Ishikawa (cell line): ENCODE results near the gene THSD1.

Experiments used
- CEBPB ChIP-seq: IDR thresholded peaks from 2 replicates; pipeline ENCODE4 v1.6.1; 2012
- EGR1 ChIP-seq: IDR thresholded peaks from 2 replicates; pipeline ENCODE4 v1.6.1; 2012
- REST ChIP-seq: IDR thresholded peaks from 2 replicates; pipeline ENCODE4 v1.6.1; 2012; ENCODE audit warnings: low read depth, mild to moderate bottlenecking

DNA sequence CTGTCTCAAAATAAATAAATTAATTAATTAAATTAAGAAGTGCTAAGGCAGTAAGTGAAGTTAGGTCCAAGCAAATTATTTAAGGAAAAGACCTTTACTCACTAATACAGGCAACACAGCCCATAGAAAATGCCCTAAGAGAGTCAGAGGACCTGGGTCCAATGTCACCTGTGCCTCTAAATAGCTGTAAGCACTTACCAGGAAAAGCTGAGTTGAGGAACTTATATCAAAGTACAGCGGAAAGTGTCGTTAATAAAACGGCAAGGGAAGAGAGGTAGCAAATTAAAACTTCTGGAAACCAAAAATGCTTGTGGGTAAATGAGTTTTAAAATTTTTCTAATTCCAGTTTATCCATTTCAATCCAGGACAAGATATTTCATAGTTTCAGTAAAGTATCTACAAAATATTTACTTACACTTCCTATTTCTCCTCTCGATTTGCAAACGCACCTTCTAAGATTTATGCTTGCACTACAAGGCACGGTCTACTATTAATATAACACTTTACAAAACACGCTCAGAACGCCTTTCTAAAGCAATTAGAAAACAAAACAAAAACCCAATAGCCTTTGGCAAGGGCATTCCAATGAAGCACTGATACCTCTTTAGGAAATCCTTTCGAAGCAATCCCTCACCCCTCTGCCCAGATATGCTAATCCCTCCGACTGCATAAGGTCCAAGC is 43.5 kb upstream of the THSD1 start:
- TF ChIP-seq CEBPB (no peak), EGR1 (no peak), REST (no peak)
